Mesendoderm (in vitro differentiated cells): ENCODE measurements around the gene MLST8.
"Not testable (repeated sequence)": the region's sequence is repeated elsewhere in the genome, so short reads cannot be mapped to it uniquely, and the experiment has no call there.

ENCODE experiments used
- DNase-seq: peaks from one replicate; pipeline ENCODE4 v3.0.0; 2013
- H2AK5ac ChIP-seq: 2 replicates; pipeline ENCODE4 v1.6.1; 2013; ENCODE audit warnings: low read length, inconsistent platforms
- H2BK120ac ChIP-seq: 2 replicates; pipeline ENCODE4 v1.6.1; 2013; ENCODE audit warnings: low read depth, mild to moderate bottlenecking, low read length, moderate library complexity, mixed read lengths
- H2BK15ac ChIP-seq: replicated peaks from 2 replicates; pipeline ENCODE4 v1.6.1; 2013; ENCODE audit warnings: low read depth, mild to moderate bottlenecking, moderate library complexity
- H2BK5ac ChIP-seq: 2 replicates; pipeline ENCODE4 v1.6.1; 2013; ENCODE audit warnings: low read length, inconsistent platforms
- H3K18ac ChIP-seq: 2 replicates; pipeline ENCODE4 v1.6.1; 2013; ENCODE audit warnings: mild to moderate bottlenecking, low read length, mixed read lengths
- H3K23ac ChIP-seq: one replicate; pipeline ENCODE4 v1.6.1; 2013; ENCODE audit warnings: low read length
- H3K27ac ChIP-seq: 2 replicates; pipeline ENCODE4 v1.5.1; 2013; ENCODE audit warnings: low read depth, mild to moderate bottlenecking, inconsistent platforms, low read length, moderate library complexity
- H3K27me3 ChIP-seq: 2 replicates; pipeline ENCODE4 v1.6.1; 2013; ENCODE audit warnings: low read length, control low read depth, mild to moderate bottlenecking, inconsistent platforms; ENCODE audit not compliant: insufficient read depth, poor library complexity
- H3K36me3 ChIP-seq: 2 replicates; pipeline ENCODE4 v1.6.1; 2013; ENCODE audit warnings: low read length, inconsistent platforms; ENCODE audit not compliant: control insufficient read depth, insufficient read depth
- H3K4ac ChIP-seq: one replicate; pipeline ENCODE4 v1.6.1; 2013; ENCODE audit warnings: low read depth, mild to moderate bottlenecking, low read length, moderate library complexity
- H3K4me1 ChIP-seq: 2 replicates; pipeline ENCODE4 v1.6.1; 2013; ENCODE audit warnings: low read depth, low read length, inconsistent platforms; ENCODE audit not compliant: control insufficient read depth
- H3K4me2 ChIP-seq: 2 replicates; pipeline ENCODE4 v1.6.1; 2013; ENCODE audit warnings: low read length
- H3K4me3 ChIP-seq: 2 replicates; pipeline ENCODE4 v1.5.1; 2013; ENCODE audit warnings: mild to moderate bottlenecking, low read length
- H3K56ac ChIP-seq: one replicate; pipeline ENCODE4 v1.6.1; 2013; ENCODE audit warnings: low read length
- H3K79me1 ChIP-seq: 2 replicates; pipeline ENCODE4 v1.6.1; 2013; ENCODE audit warnings: low read length, inconsistent platforms
- H3K79me2 ChIP-seq: 2 replicates; pipeline ENCODE4 v1.6.1; 2013; ENCODE audit warnings: mild to moderate bottlenecking, low read length; ENCODE audit not compliant: control insufficient read depth, insufficient read depth
- H3K9ac ChIP-seq: 2 replicates; pipeline ENCODE4 v1.6.1; 2013; ENCODE audit warnings: low read length, inconsistent platforms
- H4K5ac ChIP-seq: one replicate; pipeline ENCODE4 v1.6.1; 2013; ENCODE audit warnings: low read length
- H4K8ac ChIP-seq: one replicate; pipeline ENCODE4 v1.6.1; 2013; ENCODE audit warnings: low read depth, mild to moderate bottlenecking, control low read depth, low read length, moderate library complexity
- WGBS: extraction: QIAGEN DNeasy Blood & Tissue Kit; methylation state at CpG from one replicate; pipeline ENCODE4 v1.1.7; 2013; ENCODE audit warnings: low lambda C conversion rate, missing lambda C conversion rate; ENCODE audit not compliant: insufficient coverage; ENCODE audit errors: extremely low coverage; 5-methylcytosine and 5-hydroxymethylcytosine counted together

The MLST8 gene

DNA sequence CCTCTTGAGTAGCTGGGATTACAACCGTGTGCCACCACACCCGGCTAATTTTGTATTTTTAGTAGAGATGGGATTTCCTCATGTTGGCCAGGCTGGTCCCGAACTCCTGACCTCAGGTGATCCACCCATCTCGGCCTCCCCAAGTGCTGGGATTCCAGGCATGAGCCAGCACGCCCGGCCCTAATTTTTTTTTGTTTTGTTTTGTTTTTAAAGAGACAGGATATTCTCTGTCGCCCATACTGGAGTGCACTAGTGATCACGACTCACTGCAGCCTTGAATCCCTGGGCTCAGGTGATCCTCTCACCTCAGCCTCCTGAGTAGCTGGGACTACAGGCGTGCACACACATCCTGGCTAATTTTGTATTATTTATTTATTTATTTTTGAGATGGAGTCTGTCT, 35.1 kb downstream of the MLST8 start:
- H3K27me3 ChIP-seq = not testable (repeated sequence)

DNA sequence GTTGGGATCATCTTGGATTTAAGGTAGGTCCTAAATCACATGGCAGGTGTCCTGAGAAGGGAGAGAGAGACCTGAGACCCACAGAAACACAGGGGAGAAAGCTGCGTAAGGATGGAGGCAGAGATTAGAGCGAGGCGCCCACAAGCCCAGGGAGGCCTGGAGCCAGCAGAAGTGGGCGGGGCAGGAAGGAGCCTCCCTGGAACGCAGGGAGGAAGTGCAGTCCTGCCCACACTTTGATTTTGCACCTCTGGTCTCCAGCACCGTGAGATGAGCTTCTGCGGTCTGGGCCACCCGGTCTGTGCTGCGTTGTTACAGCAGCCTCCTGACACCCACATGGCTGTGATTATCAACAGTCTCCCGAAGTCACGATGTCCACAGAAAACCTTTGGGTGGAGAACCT, 37.3 kb downstream of the MLST8 start:
- H3K4me3 ChIP-seq = no peak overlapping the region
- peaks cover 6% of the 10 kb centered on the region for H3K36me3 ChIP-seq
- H3K56ac ChIP-seq = no peak overlapping the region
- H3K79me1 ChIP-seq = peaks cover 2% of the 10 kb centered on the region
- H3K9ac ChIP-seq = no peak overlapping the region
- no peak overlapping the region for H3K4ac ChIP-seq
- no peak overlapping the region for H2BK5ac ChIP-seq
- no peaks in the 10 kb centered on the region for H3K79me2 ChIP-seq
- H3K27ac ChIP-seq = no peak overlapping the region
- no CpG with 5 or more reads among the region's 11 CpGs for WGBS
- H2AK5ac ChIP-seq = no peak overlapping the region
- no peaks in the 10 kb centered on the region for H3K4me1 ChIP-seq
- no peak overlapping the region for H2BK120ac ChIP-seq
- no peak overlapping the region for H3K4me2 ChIP-seq
- no peak overlapping the region for H4K8ac ChIP-seq
- H3K27me3 ChIP-seq = no peaks in the 10 kb centered on the region
- no peak for DNase-seq
- H4K5ac ChIP-seq = no peak overlapping the region
- no peak overlapping the region for H2BK15ac ChIP-seq
- H3K23ac ChIP-seq = no peak overlapping the region
- no peak overlapping the region for H3K18ac ChIP-seq

More for the DNA sequence above, 35.1 kb downstream of the MLST8 start:
- not testable (repeated sequence) for H3K36me3 ChIP-seq, H3K23ac ChIP-seq, H3K56ac ChIP-seq, H2BK5ac ChIP-seq, H4K5ac ChIP-seq, H3K9ac ChIP-seq, H3K4me3 ChIP-seq, H3K4ac ChIP-seq, H3K4me1 ChIP-seq, H2BK15ac ChIP-seq, H3K27ac ChIP-seq, H3K18ac ChIP-seq, H4K8ac ChIP-seq, H3K79me2 ChIP-seq, H3K79me1 ChIP-seq, DNase-seq, H2BK120ac ChIP-seq, H3K4me2 ChIP-seq, H2AK5ac ChIP-seq
- no CpG with 5 or more reads among the region's 9 CpGs for WGBS

DNA sequence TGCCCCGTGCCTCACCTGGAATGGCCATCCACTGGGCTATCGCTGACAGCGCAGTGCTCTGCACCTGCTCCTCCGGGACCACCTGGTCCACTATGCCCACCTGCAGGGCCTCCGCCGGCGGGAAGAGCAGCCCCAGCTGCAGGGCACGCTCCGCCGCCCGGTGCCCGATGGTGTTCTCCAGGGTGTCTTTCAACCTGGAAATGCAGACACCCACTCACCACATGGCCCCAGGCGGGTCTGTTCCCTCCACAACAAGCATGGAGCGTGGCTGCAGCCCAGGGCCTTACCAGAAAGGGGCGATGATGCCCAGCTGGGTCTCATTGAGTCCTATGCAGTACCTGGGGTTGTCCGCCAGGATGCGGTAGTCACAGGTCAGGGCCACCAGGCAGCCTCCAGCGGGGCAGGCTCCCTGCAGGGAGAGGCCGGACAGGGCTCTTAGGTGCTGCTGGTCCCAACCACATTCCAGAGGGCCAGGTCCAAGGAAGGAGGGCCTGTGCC, 37.8 kb downstream of the MLST8 start:
- Histone ChIP-seq H3K4me1 (no peaks in the 10 kb centered on the region), H3K27me3 (no peaks in the 10 kb centered on the region), H4K5ac (no peak overlapping the region), H3K23ac (no peak overlapping the region), H3K4me3 (no peak overlapping the region), H3K79me1 (peaks cover 2% of the 10 kb centered on the region), H3K4ac (no peak overlapping the region), H2BK15ac (no peak overlapping the region), H2AK5ac (no peak overlapping the region), H2BK120ac (no peak overlapping the region), H3K56ac (no peak overlapping the region), H2BK5ac (no peak overlapping the region), H3K9ac (no peak overlapping the region), H3K4me2 (no peak overlapping the region), H3K18ac (no peak overlapping the region), H3K79me2 (no peaks in the 10 kb centered on the region), H3K27ac (no peak overlapping the region), H4K8ac (no peak overlapping the region), H3K36me3 (peaks cover 6% of the 10 kb centered on the region)
- peak; percentile 55 for DNase-seq
- no CpG with 5 or more reads among the region's 19 CpGs for WGBS

DNA sequence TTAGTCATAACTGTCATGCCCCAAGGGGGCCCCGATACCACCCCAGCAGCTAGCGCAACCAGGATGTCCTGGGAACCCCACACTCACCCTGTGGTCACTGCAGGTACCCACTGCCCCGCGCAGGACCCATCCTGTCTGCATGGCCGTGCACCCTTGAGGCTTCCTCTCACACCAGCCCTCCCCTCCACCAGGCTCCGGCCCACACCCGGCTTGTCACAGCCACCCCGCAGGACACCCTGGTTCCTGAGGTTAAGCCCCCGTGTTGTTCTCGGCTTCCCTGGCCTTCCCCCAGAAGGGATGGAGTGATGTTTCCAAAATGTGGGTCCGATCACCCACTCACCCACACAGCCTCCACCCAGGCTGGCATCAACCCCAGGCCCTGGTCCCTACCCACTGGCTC, 38.5 kb downstream of the MLST8 start:
- H2BK120ac ChIP-seq = no peak overlapping the region
- peaks cover 6% of the 10 kb centered on the region for H3K36me3 ChIP-seq
- no peak overlapping the region for H3K18ac ChIP-seq
- no peak overlapping the region for H2BK5ac ChIP-seq
- H3K9ac ChIP-seq = no peak overlapping the region
- H4K8ac ChIP-seq = no peak overlapping the region
- no peak overlapping the region for H4K5ac ChIP-seq
- no peak overlapping the region for H3K4ac ChIP-seq
- no peak for DNase-seq
- no peaks in the 10 kb centered on the region for H3K4me1 ChIP-seq
- H3K27me3 ChIP-seq = no peaks in the 10 kb centered on the region
- no peak overlapping the region for H3K4me2 ChIP-seq
- H3K56ac ChIP-seq = no peak overlapping the region
- H3K27ac ChIP-seq = no peak overlapping the region
- no CpG with 5 or more reads among the region's 11 CpGs for WGBS
- peaks cover 4% of the 10 kb centered on the region for H3K79me1 ChIP-seq
- H2BK15ac ChIP-seq = no peak overlapping the region
- H3K4me3 ChIP-seq = no peak overlapping the region
- peaks cover 2% of the 10 kb centered on the region for H3K79me2 ChIP-seq
- H3K23ac ChIP-seq = no peak overlapping the region
- H2AK5ac ChIP-seq = no peak overlapping the region

DNA sequence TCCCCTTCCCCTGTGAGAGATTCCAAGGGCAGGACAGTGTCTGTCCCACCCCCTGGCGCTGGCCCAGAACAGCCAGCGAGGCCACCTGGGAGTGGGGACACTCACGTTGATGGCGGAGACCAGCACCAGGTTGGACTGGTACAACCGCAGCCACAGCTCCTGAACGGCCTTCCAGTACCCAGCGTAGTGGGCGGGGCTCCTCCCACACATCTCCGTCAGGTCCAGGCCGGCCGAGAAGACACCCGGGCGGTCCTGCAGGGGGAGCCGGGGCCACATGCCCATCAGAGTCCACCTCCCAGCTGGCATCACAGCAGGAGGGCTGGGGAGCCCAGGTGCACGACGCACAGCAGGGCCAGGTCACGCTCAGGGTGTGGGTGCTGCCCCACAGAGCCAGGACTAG, 39.0 kb downstream of the MLST8 start:
- Histone ChIP-seq H3K79me1 (peaks cover 4% of the 10 kb centered on the region), H3K4ac (no peak overlapping the region), H3K56ac (no peak overlapping the region), H3K9ac (no peak overlapping the region), H3K27me3 (no peaks in the 10 kb centered on the region), H3K4me2 (no peak overlapping the region), H3K23ac (no peak overlapping the region), H3K36me3 (peaks cover 6% of the 10 kb centered on the region), H2AK5ac (no peak overlapping the region), H3K4me1 (no peaks in the 10 kb centered on the region), H3K4me3 (no peak overlapping the region), H2BK5ac (no peak overlapping the region), H3K27ac (no peak overlapping the region), H2BK120ac (no peak overlapping the region), H2BK15ac (no peak overlapping the region), H3K79me2 (peaks cover 4% of the 10 kb centered on the region), H4K8ac (no peak overlapping the region), H4K5ac (no peak overlapping the region), H3K18ac (no peak overlapping the region)
- no CpG with 5 or more reads among the region's 17 CpGs for WGBS
- peak; percentile 40 for DNase-seq
